GM19372 (cell line): ENCODE measurements around the gene PSMD13.
"Not testable (repeated sequence)": the region's sequence is repeated elsewhere in the genome, so short reads cannot be mapped to it uniquely, and the experiment has no call there.

Experiments used
- ATAC-seq: cut with Tn5 transposase; IDR thresholded peaks from one replicate; pipeline ENCODE4 v1.9.1; 2021; ENCODE audit warnings: mild to moderate bottlenecking, low read depth, moderate library complexity; ENCODE audit not compliant: unreplicated experiment

PSMD13 gene

GRCh38 chr11:285894-286220 is 49.1 kb downstream of the PSMD13 start:
- ATAC-seq = no peak

- not testable (repeated sequence) for ATAC-seq
Observed at GRCh38 chr11:286977-287820, 50.4 kb downstream of the PSMD13 start.

GRCh38 chr11:287821-288477 is 51.2 kb downstream of the PSMD13 start:
- ATAC-seq = no peak

- no peak for ATAC-seq
Observed at GRCh38 chr11:288478-289397, 52.0 kb downstream of the PSMD13 start, which contains the start of gene PGGHG. TSS of gene PGGHG (plus strand) at chr11:289126. CDS start at chr11:289817, 691 bp downstream.

- no peak for ATAC-seq
Observed at GRCh38 chr11:289398-289711, 52.6 kb downstream of the PSMD13 start.

- no peak for ATAC-seq
Observed at GRCh38 chr11:289712-290620, 53.2 kb downstream of the PSMD13 start.

- ATAC-seq = no peak
Observed at GRCh38 chr11:290621-291231, 54.0 kb downstream of the PSMD13 start.

- ATAC-seq = no peak
Observed at GRCh38 chr11:291281-292210, 54.8 kb downstream of the PSMD13 start.

- no peak for ATAC-seq
Observed at GRCh38 chr11:292211-293121, 55.7 kb downstream of the PSMD13 start.

GRCh38 chr11:293271-293851 is 56.6 kb downstream of the PSMD13 start:
- ATAC-seq = no peak

GRCh38 chr11:293852-294661 is 57.3 kb downstream of the PSMD13 start:
- ATAC-seq = no peak

GRCh38 chr11:294780-295179 is 58.0 kb downstream of the PSMD13 start:
- no peak for ATAC-seq

GRCh38 chr11:295351-296170 is 58.8 kb downstream of the PSMD13 start:
- ATAC-seq = no peak

- no peak for ATAC-seq
Observed at GRCh38 chr11:296171-297050, 59.6 kb downstream of the PSMD13 start.
